B cell (primary cell): ENCODE data around the gene THY1.

Experiments used
- EZH2 ChIP-seq: IDR thresholded peaks from 2 replicates; pipeline ENCODE4 v1.6.1; 2012; ENCODE audit warnings: borderline replicate concordance, low read depth, mild to moderate bottlenecking, moderate library complexity, low read length; ENCODE audit not compliant: insufficient read depth, poor library complexity, severe bottlenecking
- TF ChIP-seq, protein P1 (sequence below): fragments of 200-600 bp; IDR thresholded peaks from one replicate; pipeline ENCODE4 v1.8.0; 2022; ENCODE audit warnings: antibody characterized with exemption, mild to moderate bottlenecking

DNA sequence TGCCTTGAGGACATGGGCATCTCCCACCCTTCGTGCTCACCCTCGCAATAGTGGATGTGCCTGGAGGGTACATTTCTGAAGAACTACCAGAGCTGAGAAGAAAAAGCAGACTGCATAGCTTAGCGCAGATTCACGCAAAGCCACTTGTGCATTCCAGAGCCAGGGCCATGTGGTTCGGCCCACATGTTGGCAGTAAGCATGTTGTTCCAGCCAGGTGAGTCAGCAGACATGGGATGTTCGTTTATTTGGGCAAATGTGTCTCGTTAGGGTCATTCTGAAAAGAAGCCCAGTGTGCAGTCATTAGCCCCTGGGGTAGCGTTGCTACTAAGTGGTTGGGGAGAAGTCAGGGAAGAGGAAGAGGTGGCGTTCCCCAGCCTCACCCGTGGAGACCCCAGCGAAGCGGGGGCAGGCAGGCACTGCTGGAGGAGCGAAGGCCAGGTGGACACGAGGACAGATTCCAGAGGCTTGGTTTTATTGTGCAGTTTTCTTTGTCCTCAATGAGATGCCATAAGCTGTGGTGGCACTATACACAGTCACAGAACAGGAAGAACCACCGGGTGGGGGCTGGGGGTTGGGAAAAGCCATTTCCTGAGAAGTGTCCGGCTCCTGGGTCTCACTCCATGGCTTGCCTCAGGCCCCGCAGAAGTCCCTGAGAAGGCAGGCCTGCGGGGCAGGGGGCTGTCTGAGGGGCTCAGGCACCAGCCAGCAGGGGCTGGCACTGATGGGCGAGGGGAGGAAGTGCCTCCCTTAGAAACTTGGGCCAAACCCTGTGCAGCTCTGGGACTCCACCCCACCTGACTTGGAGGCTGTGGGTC is 5.0 kb downstream of the THY1 start:
- TF ChIP-seq, protein P1, sequence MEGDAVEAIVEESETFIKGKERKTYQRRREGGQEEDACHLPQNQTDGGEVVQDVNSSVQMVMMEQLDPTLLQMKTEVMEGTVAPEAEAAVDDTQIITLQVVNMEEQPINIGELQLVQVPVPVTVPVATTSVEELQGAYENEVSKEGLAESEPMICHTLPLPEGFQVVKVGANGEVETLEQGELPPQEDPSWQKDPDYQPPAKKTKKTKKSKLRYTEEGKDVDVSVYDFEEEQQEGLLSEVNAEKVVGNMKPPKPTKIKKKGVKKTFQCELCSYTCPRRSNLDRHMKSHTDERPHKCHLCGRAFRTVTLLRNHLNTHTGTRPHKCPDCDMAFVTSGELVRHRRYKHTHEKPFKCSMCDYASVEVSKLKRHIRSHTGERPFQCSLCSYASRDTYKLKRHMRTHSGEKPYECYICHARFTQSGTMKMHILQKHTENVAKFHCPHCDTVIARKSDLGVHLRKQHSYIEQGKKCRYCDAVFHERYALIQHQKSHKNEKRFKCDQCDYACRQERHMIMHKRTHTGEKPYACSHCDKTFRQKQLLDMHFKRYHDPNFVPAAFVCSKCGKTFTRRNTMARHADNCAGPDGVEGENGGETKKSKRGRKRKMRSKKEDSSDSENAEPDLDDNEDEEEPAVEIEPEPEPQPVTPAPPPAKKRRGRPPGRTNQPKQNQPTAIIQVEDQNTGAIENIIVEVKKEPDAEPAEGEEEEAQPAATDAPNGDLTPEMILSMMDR, result no peak
- no peak for TF ChIP-seq EZH2
